Thymus (tissue), 11 donors: ENCODE results near the gene EBF3. TPM values are rescaled to one million over a fixed set of nuclear protein-coding genes. Genes with fewer than 3 reads are reported as not detected.
A peak's percentile ranks its signal among the peaks of the same experiment; 100 is the strongest.

Experiments
- DNase-seq, 9 donors: peaks; one replicate each; pipeline ENCODE4 v3.0.0-alpha.2; 2013; ENCODE audit warnings: low spot score in 9 of 9, low read depth in 6 of 9, missing footprints in 1 of 9
- H3K27ac ChIP-seq, 2 donors: one replicate each; pipeline ENCODE4 v1.5.1; 2013; ENCODE audit warnings: control low read depth in 1 of 2, low read depth in 1 of 2, low read length in 1 of 2, mild to moderate bottlenecking in 1 of 2, moderate library complexity in 1 of 2
- H3K27me3 ChIP-seq, 2 donors: one replicate each; pipeline ENCODE4 v1.5.1; 2013; ENCODE audit warnings: low read length in 1 of 2; ENCODE audit not compliant: control insufficient read depth in 2 of 2, insufficient read depth in 1 of 2
- H3K36me3 ChIP-seq, 2 donors: one replicate each; pipeline ENCODE4 v1.5.1; 2013; ENCODE audit warnings: low read length in 1 of 2, mild to moderate bottlenecking in 1 of 2, moderate library complexity in 1 of 2; ENCODE audit not compliant: control insufficient read depth in 2 of 2, insufficient read depth in 2 of 2
- H3K4me1 ChIP-seq, 2 donors: one replicate each; pipeline ENCODE4 v1.5.1; 2013; ENCODE audit warnings: low read length in 2 of 2; ENCODE audit not compliant: control insufficient read depth in 2 of 2, insufficient read depth in 2 of 2
- H3K4me3 ChIP-seq, 2 donors: one replicate each; pipeline ENCODE4 v1.5.1; 2013; ENCODE audit warnings: low read length in 2 of 2, control low read depth in 1 of 2, mild to moderate bottlenecking in 1 of 2
- H3K9me3 ChIP-seq, 2 donors: one replicate each; pipeline ENCODE4 v1.5.1; 2013; ENCODE audit warnings: low read length in 1 of 2, mild to moderate bottlenecking in 1 of 2; ENCODE audit not compliant: control insufficient read depth in 2 of 2, insufficient read depth in 1 of 2
- WGBS: extraction: QIAGEN DNeasy Blood & Tissue Kit; methylation state at CpG from one replicate; pipeline ENCODE4 v1.1.7; 2013; 5-methylcytosine and 5-hydroxymethylcytosine counted together
- polyA plus RNA-seq: library from polyadenylated mRNA; stranded (reverse); fragments of 200-250 nt; gene quantifications from one replicate; pipeline ENCODE4 v1.2.3, GENCODE V29; 2013
- total RNA-seq: library from RNA; stranded (reverse); fragments of 120-200 nt; gene quantifications from one replicate; pipeline ENCODE4 v1.2.4, GENCODE V29; 2013
- donor health status: healthy.

The EBF3 gene
- total and polyA plus RNA-seq, 2 donors = 1.5 to 1.9 TPM

GRCh38 chr10:129877773-129878371 lies 86.2 kb downstream of the EBF3 start:
- DNase-seq = peak in 7 of 9 donors; percentile 11 to 57 (median 34)
- Histone ChIP-seq H3K27ac (no peak overlapping the region), H3K9me3 (no peaks in the 10 kb centered on the region), H3K36me3 (no peaks in the 10 kb centered on the region), H3K4me1 (no peaks in the 10 kb centered on the region), H3K4me3 (no peak overlapping the region), H3K27me3 (no peaks in the 10 kb centered on the region)
- 76% methylated on average over 9 of the region's 9 CpGs for WGBS

GRCh38 chr10:129876838-129877237 lies 87.2 kb downstream of the EBF3 start:
- 91% methylated on average over 5 of the region's 5 CpGs for WGBS
- no peak for DNase-seq
- Histone ChIP-seq H3K9me3 (no peaks in the 10 kb centered on the region), H3K27ac (no peak overlapping the region), H3K27me3 (no peaks in the 10 kb centered on the region), H3K4me1 (no peaks in the 10 kb centered on the region), H3K36me3 (no peaks in the 10 kb centered on the region), H3K4me3 (no peak overlapping the region)

- no peaks in the 10 kb centered on the region for H3K36me3 ChIP-seq
- no peak overlapping the region for H3K4me3 ChIP-seq
- WGBS = 89% methylated on average over 11 of the region's 11 CpGs
Observed at GRCh38 chr10:129875993-129876726, 87.9 kb downstream of the EBF3 start.

GRCh38 chr10:129873351-129873750 lies 90.7 kb downstream of the EBF3 start:
- Histone ChIP-seq H3K9me3 (no peaks in the 10 kb centered on the region), H3K27me3 (no peaks in the 10 kb centered on the region), H3K4me3 (no peak overlapping the region), H3K4me1 (no peaks in the 10 kb centered on the region), H3K27ac (no peak overlapping the region), H3K36me3 (no peaks in the 10 kb centered on the region)
- no peak for DNase-seq
- 98% methylated on average over 16 of the region's 16 CpGs for WGBS

More at GRCh38 chr10:129875993-129876726, 87.9 kb downstream of the EBF3 start:
- Histone ChIP-seq H3K9me3 (no peaks in the 10 kb centered on the region), H3K27ac (no peak overlapping the region), H3K27me3 (no peaks in the 10 kb centered on the region), H3K4me1 (no peaks in the 10 kb centered on the region)
- DNase-seq = no peak

- Histone ChIP-seq H3K4me3 (no peak overlapping the region), H3K4me1 (no peaks in the 10 kb centered on the region), H3K27ac (no peak overlapping the region), H3K36me3 (no peaks in the 10 kb centered on the region), H3K27me3 (no peaks in the 10 kb centered on the region), H3K9me3 (no peaks in the 10 kb centered on the region)
- WGBS = 97% methylated on average over 8 of the region's 8 CpGs
- no peak for DNase-seq
Observed at GRCh38 chr10:129871966-129872365, 92.1 kb downstream of the EBF3 start.

GRCh38 chr10:129870961-129871621 lies 93.0 kb downstream of the EBF3 start:
- H3K27ac ChIP-seq = no peak overlapping the region
- no peaks in the 10 kb centered on the region for H3K9me3 ChIP-seq
- H3K4me1 ChIP-seq = no peaks in the 10 kb centered on the region
- DNase-seq = peak in 1 of 9 donors; percentile 14
- H3K36me3 ChIP-seq = no peaks in the 10 kb centered on the region
- H3K4me3 ChIP-seq = no peak overlapping the region
- WGBS = 59% methylated on average over 17 of the region's 17 CpGs
- H3K27me3 ChIP-seq = no peaks in the 10 kb centered on the region

- Histone ChIP-seq H3K36me3 (no peaks in the 10 kb centered on the region), H3K27me3 (no peaks in the 10 kb centered on the region), H3K9me3 (no peaks in the 10 kb centered on the region), H3K4me1 (no peaks in the 10 kb centered on the region), H3K27ac (no peak overlapping the region), H3K4me3 (no peak overlapping the region)
- 99% methylated on average over 13 of the region's 13 CpGs for WGBS
- no peak for DNase-seq
Observed at GRCh38 chr10:129870474-129870757, 93.7 kb downstream of the EBF3 start.

GRCh38 chr10:129869596-129870473 lies 94.2 kb downstream of the EBF3 start:
- DNase-seq = no peak
- no peaks in the 10 kb centered on the region for H3K36me3 ChIP-seq
- no peaks in the 10 kb centered on the region for H3K4me1 ChIP-seq
- H3K27me3 ChIP-seq = no peaks in the 10 kb centered on the region
- 97% methylated on average over 22 of the region's 22 CpGs for WGBS
- no peak overlapping the region for H3K4me3 ChIP-seq
- no peak overlapping the region for H3K27ac ChIP-seq
- no peaks in the 10 kb centered on the region for H3K9me3 ChIP-seq
